ENCODE results near the gene UNC5A. TPM values are rescaled to one million over a fixed set of nuclear protein-coding genes. Genes with fewer than 3 reads are reported as not detected.

Gene UNC5A
- total RNA-seq, 1 donor from 2014 or later: 0.26 TPM

DNA sequence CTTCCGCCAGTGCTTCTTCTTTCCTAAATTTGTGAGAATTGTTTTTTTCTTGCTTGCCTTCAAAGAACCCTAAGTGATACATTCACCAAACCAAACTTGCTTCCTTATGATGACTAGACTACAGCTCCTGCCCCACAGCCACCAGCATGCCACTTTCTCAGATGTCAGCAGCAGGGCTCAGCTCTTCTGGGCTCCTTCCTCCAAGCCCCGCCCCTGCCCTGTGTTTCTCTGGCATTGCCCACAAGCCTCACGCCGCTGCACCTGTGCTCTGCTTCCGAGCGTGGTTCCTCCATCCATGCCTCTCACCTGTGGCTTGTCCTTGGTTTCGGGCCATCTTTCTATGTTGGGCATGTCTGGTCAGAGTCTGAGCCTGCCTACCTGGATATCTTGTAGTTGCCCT, 10.6 kb downstream of the UNC5A start:
- DNase-seq (ENCODE audit: low read depth in 2 of 2): no peak

DNA sequence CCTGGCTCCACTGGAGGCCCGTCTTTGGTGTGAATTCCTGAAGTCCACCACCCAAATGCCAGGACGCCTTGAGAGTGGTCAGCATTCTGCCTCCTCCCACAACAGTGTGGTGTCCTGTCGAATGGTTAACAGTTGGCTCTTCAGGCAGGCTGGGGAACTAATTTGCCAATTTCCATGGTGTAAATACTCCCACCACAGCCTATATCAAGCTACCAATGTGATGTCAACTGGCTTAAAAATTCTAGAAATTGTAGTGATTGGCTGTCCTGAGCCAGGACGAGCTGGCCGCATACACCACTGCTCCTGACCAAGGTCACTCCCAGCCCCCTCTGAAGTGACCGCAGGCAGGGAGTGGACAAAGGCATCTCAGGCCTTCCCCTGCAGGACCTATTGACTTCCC, 11.1 kb downstream of the UNC5A start:
- DNase-seq (ENCODE audit: low read depth in 2 of 2): no peak

DNA sequence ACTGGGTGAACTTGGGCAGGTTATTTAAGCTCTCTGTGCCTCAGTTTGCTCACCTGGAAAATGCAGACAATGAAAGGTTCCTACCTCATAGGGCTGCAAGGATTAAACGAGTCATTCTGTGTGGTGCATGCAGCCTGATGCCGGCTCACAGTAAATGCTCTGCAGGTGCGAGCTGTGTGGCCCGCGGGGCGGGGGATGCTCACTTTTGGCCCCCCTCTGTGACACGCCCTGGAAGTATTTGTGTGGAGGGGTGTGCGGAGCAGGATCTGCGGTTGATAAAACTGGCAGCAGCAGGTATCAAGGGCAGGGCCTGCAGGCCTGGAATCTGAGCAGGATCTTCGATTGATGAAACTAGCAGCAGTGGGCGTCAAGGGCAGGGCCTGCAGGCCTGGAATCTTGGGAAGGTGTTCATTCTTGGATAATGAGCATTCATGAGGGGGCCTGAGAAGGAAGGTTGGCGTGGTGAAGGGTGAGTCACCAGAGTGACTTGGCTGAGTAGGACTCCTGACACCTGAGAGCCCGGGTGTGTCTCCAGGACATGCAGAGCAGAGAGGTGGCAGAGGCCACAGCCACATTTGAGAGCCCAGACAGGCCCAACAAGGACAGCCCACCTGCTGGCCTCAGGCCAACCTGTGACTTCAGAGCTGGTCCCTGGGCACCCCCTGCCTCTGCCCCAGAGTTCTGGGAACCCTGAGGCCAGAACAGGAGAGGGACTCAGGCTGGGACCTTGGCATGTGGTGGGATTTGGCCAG, 11.9 kb downstream of the UNC5A start:
- DNase-seq (ENCODE audit: low read depth in 2 of 2): no peak

DNA sequence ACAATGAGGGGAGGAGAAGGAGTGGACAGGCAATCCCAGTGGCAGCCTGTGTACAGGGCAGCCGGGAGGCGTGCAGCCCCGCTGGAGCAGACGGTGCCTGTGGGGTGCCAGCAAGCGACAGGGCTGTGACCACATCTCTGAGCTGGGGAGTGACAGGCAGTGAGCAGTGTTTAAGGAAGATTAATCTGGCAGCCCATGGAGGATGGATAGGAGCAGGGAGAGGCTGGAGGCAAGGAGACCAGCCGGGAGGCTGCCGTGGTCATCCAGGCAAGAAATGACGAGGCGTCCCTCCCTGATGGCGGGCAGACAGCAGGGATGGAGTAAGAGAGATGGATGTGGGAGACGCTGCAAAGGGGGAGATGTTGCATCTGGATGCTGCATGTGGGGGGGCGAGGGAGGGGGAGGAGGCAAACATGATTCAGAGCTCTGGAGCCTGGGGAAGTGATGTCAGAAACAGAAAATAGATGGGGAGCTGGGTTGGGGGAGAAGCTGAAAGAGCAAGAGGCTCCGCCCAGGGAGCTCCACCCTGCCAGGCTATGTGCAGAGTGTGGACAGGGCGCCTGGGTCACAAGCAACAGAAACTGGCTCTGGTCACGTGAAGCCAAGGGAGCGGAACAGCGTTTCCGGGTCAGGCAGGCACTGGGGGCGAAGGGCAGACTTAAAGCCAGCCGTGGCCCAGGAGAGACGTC, 12.6 kb downstream of the UNC5A start:
- DNase-seq (ENCODE audit: low read depth in 2 of 2): no peak

DNA sequence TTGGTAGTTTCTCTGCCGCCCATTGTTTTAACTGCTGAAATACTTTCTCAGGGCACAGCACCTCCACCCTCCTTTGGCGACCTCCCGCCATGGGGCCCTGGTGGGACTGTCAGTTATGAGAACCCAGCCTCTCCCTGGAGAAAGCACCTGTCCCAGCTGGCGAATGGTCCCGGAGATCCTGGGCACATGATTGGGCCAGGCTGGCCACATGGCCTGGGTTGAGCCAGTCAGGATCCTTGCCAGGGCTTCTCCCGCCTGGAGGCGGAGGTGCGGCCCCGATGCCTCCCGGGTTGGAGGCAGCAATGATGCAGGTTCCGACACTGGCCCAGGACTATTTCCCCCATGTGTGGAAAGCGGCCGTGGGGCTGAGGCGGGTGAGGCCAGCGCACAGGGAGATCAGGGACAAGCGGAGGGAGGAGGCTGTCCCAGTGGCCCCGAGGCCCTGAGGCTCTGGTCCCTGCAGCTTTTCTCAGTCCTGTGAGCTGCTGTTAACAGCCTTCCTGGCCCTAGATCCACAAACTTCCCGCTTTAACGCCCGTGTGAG, 13.6 kb downstream of the UNC5A start:
- DNase-seq (ENCODE audit: low read depth in 2 of 2): no peak

DNA sequence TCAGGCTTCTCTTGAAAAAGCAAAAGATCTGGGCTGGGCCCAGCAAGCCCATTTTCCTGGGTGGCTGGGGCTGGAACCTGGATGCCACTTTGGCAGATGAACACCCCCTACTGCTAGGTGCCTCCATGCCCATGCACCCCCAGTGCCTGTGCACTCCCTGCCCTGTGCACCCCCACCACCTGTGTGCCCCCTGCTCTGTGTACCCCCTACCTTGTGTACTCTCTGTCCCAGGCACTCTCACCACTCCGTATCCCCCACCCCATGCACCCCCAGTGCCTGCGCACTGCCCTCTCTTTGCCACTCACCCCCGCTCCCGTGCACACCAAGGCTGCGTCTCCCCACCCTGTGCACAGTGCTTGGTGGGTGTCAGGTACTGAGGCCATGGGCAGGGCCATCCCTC, 14.2 kb downstream of the UNC5A start:
- no peak for DNase-seq (ENCODE audit: low read depth in 2 of 2)

DNA sequence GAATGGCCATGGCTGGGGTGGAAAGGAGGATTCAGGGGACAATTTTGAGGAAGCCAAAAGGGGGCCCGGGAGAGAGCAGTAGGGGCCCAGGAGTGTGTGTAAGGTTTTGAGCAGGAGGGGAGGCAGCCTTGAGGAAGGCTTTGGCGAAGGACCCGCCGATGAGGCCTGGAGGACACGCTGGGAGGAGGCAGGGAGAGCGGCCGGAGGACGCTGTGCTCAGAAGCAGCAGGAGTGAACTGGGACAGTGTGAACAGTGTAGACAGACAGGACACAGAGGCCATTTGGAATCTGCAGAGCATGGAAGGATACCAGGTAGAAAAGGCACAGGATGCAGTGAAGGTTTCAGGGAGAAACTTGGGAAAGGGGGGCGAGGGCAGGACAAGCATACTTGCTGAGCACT, 14.9 kb downstream of the UNC5A start:
- no peak for DNase-seq (ENCODE audit: low read depth in 2 of 2)

DNA sequence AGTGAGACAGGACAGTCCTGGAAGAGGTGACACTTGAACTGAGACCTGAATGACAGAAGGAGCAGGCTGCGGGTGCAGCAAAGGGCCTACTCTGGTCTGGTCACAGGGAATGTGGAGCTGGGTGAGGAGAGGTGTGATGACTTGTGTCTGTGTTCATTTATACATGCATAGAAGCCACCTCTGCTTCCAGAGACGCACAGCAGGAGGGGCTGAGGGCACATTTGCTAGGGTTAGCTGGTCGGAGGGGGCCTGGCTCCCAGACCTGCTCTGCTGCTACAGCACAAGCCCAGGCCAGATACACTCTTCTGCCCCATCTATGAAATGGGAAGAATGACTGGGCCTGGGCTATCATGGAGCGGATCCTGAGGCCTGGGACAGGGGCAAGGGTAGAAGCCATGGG, 15.6 kb downstream of the UNC5A start:
- no peak for DNase-seq (ENCODE audit: low read depth in 2 of 2)

DNA sequence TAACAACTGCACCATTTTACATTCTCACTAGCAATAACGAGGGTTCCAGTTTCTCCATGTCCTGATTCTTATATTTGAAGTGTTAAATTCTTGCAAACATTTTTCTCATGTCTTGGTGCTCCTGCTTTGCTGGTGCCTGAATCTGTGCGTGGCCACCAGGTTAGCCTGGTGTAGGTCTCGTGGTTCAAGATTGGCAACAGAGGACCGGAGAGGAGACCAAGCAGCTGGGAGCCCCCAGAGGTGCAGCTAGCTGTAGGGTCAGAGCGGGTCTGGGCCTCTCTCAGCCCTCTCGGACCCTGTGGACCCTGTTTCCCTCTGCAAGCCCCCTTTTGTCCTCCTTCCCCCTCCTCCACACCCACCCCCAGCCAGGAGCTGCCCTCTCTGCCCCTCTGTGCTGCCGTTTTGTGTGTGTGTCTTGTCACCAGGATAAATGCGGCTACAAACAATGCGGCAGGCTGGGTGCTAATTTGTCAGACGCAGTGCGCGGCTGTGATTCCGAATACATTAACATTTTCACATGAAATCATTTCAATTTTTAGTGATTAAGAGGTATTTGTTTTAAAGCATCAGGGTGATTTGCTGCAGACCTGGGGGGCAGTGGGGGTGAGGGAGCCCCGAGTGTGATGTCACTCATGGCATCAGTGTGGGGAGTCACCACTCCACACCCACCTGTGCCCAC, 17.5 kb downstream of the UNC5A start:
- no peak for DNase-seq (ENCODE audit: low read depth in 2 of 2)

DNA sequence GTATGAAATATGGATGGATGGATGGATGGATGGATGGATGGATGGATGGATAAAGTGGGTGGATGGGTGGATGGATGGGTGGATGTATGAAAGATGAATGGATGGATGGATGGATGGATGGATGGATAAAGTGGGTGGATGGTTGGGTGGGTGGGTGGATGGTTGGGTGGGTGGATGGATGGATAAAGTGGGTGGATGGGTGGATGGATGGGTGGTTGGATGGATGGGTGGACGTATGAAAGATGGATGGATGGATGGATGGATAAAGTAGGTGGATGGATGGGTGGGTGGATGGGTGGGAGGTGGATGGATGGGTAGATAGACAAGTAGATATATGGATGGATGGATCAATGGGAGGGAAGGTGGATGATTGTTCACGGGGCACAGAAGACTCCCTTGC, 19.0 kb downstream of the UNC5A start:
- DNase-seq (ENCODE audit: low read depth in 2 of 2): no peak

DNA sequence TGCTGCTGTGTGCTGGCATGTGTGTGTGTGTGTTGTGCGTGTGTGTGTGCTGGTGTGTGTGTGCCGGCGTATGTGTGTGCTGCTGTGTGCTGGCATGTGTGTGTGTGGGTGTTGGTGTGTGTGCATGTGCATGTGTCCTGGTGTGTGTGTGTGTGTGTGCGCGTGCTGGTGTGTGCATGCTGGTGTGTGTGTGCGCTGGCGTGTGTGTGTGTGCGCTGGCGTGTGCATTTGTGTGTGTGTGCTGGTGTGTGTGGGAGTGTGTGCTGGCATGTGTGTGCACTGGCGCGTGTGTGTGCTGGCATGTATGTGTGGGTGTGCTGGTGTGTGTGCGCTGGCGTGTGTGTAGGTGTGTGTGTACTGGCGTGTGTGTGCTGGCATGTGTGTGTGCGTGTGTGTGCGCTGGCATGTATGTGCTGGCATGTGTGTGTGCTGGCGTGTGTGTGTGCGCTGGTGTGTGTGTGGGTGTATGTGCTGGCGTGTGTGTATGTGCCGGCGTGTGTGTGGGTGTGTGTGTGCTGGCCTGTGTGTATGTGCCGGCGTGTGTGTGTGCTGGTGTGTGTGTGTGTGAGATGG, 20.1 kb downstream of the UNC5A start:
- DNase-seq (ENCODE audit: low read depth in 2 of 2): no peak

DNA sequence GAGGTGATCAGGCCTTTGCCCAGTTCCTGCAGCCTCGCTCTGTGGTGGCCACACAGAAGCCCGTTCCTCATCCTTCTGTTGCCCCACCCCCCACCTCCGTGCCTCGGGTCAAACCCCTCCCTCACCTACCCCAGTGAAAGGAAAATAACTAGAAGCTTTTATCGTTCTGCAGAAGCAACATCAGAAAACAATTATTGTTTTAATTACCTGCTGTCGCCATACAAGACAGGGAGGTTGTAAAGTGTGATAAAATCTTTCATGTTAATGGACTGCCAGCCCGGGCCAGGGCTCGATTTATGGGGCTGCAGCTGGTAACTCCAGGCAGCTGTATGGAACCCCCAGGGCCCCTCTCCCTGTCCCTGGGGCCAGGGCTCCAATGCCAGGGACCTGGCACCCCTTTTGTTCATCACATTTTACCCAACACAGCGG, 20.6 kb downstream of the UNC5A start:
- no peak for DNase-seq (ENCODE audit: low read depth in 2 of 2)

DNA sequence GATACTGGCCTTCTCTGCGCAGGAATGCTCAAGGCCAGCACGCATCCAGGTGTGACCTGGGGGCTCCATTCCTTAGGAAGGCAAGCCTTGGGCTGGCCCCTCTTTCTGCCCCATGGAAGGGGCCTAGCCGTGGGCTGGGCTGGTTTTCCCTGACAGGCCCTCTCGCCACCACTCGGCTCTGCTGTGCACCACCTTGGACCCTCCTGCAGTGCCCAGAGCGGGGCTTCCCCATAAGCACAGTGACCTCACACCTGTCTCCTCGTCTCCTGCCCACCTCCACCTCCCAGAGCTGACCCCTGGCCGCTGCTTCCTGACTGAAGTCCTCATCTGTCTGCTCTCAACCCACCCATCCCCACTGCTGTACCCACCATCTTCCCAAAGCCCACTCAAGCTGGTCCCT, 21.1 kb downstream of the UNC5A start:
- no peak for DNase-seq (ENCODE audit: low read depth in 2 of 2)

DNA sequence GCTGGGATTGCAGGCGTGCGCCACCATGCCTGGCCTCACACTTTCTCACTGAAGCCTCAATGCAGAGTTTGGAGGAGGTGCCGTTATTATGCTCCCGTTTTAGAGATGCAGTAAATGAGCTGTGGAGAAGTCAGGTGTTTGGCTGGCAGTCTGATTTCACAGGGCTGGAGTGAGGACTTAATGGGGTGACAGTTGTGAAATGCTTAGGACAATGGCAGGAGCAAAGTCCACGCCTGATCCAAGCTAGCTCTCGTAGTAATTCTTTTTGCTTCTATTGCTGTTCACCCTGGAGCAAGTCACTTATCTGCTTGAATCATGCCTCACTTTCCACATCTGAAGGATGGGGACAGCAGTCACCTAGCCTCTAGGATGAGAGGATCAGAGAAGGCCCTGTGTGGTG, 21.8 kb downstream of the UNC5A start:
- no peak for DNase-seq (ENCODE audit: low read depth in 2 of 2)

DNA sequence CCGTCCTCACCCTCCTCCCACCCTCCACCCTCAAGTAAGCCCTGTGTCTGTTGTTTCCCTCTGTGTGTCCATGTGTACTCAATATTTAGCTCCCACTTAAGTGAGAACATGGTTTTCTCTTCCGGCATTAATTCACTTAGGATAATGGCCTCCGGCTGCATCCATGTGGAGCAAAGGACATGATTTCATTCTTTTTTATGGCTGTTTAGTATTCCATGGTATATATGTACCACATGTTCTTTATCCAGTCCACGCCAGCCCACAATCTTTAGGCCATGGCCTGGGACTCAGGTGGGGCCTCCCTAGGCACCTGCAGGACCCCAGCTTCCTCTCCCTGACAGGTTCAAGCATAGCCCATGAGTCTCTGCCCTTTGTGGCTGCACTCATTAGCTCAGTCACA, 22.9 kb downstream of the UNC5A start:
- no peak for DNase-seq (ENCODE audit: low read depth in 2 of 2)

DNA sequence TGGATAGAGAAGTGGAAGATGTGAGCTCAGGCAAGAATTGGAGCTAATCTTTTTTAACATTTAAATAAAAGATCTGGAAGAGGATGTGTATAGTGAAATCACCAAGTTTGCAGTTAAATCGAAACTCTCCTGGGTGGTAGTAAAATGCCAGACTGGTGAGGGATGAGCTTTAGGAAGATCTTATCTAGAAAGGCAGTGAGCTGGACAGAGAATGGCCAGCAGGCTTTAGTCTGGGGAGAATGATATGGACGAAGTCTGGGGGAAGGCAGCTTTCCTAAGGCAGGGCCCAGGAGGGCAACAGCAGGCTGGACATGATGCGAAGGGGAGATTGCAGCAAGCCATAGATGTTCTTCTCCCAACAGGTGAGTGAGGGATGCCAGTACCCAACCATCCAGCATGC, 25.6 kb downstream of the UNC5A start:
- no peak for DNase-seq (ENCODE audit: low read depth in 2 of 2)

DNA sequence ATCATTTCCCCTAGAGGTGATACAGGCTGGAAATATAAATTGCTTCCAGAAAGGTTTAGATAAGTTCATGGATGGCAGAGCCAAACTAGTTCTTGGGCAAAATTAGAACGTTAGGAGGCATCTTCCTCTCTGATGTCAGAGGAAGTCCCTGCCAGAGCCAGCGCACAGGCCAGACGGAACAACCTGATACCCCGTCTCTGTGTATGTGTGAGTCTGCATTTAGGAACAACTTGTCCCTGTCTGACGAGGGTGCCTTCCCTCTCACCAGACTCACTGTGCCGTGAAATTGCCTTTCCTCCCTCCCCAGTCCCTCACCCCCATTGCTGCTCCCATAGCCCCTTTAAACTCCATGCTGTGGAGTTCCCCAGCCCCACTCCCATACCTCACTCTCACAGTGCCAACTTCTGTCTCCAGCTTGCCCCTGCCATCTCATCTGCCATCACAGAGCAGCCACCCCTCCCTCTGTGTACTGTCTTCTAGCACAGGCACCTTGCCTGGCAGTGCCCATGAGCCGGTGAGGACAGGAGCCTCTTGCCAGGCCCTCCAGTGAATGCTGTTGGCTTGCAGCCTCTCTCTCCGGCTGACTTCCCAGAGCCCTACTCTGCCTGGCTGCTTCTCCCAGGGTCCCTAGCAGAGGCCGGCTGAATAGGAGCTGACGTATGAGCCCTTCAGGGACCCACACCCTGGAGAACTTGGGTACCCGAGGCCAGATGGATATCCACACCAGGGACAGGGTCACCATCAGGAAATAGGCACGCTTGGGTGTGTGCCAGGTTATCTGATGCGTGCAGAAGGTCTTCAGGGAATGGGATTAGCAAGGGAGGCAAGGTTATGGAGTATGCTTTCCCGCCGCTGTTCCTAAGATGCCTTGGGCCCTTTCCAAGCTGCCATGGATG, 26.7 kb downstream of the UNC5A start:
- no peak for DNase-seq (ENCODE audit: low read depth in 2 of 2)

DNA sequence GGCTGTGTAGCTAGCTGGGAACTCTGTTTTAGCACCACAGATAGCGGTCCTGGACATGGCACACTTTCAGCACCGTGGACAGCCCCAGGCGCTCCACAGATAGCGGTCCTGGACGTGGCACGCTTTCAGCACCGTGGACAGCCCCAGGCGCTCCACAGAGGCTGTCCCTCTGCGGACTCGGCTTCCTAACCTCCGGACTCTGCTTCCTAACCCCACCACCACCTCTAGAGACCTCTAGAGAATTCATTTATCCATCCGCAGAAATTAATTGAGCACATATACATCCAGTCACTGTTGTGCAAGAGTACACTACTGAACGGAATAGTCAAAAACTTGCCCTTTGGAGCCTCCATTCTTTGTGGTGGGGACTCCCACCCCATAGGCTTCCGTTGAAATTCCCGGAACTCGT, 27.4 kb downstream of the UNC5A start:
- DNase-seq (ENCODE audit: low read depth in 2 of 2): peak; percentile 81 to 92

DNA sequence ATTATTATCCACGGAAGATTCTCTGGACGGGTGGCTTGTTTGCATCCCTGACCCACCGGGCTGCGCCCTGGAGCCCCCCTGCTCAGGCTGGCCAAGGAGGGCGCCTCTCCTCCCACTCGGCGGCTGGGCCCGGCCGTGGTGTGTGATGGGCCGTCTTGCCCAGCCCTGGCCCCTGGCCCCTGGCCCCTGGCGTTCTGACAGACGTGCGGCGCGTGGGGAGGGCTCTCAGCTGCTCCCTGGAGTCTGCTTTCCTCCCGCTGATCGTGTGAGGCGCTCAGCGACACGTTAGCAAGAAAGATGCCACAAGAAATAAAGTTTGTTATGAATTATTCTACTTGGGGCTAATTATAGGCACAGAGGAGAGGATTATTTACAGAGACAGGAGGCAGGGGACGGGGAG, 33.3 kb downstream of the UNC5A start:
- no peak for DNase-seq (ENCODE audit: low read depth in 2 of 2)

DNA sequence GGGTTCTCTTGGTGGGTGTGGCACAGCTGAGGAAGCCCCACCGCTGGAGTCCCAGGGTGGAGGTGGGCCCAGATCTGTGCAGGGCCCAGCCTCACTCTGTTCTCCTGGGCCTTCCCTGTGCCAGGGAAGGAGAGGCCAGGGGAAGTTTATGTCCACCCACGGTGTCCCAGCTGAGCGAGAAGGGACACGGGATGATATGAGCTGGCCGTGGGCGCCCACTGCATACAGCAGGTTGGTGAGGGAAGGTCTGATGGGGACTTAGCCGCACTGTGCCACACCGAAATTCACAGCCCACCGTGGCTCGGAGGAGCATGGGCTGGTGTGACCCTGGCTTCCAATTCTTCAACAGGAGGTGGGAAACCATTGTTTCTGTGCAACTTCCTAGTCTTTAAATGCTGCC, 33.9 kb downstream of the UNC5A start:
- no peak for DNase-seq (ENCODE audit: low read depth in 2 of 2)

All from dermis microvascular lymphatic vessel endothelial cell (primary cell).